ENCODE data around the gene KLHL30. TPM values are rescaled to one million over a fixed set of nuclear protein-coding genes. Genes with fewer than 3 reads are reported as not detected.
A peak's percentile ranks its signal among the peaks of the same experiment; 100 is the strongest.

Gene KLHL30
- total RNA-seq, 1 donor from 2014 or later: 1.2 TPM

DNA sequence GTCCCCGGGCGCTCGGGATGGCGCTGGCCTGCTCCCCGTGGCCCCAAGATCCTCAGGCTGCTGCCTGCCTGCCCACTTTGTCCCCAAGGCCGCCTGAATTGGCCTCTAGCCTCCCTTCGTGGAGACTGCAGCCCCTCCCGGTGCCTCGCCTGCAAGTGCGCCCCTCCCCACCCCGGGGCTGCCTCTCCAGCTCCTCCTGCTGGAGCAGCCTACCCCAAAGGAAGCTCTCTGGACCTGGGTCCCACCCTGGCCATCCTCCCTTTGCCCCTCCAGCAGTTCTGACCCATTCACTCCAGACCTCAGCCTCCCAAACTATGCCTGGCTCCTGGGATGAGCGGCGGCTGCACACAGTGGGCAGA lies 32.1 kb upstream of the KLHL30 start:
- peak; percentile 83 for DNase-seq (ENCODE audit: extremely low spot score, unreplicated experiment)
- Mint-ChIP-seq H3K4me3 (ENCODE audit: unreplicated experiment) (no peak overlapping the region), H3K27me3 (ENCODE audit: unreplicated experiment) (no peaks in the 10 kb centered on the region), H3K9me3 (ENCODE audit: unreplicated experiment) (no peaks in the 10 kb centered on the region), H3K27ac (ENCODE audit: unreplicated experiment) (no peak overlapping the region), H3K4me1 (ENCODE audit: unreplicated experiment) (peaks cover 11% of the 10 kb centered on the region), H3K36me3 (ENCODE audit: unreplicated experiment) (no peaks in the 10 kb centered on the region)
- TF ChIP-seq, protein P1, sequence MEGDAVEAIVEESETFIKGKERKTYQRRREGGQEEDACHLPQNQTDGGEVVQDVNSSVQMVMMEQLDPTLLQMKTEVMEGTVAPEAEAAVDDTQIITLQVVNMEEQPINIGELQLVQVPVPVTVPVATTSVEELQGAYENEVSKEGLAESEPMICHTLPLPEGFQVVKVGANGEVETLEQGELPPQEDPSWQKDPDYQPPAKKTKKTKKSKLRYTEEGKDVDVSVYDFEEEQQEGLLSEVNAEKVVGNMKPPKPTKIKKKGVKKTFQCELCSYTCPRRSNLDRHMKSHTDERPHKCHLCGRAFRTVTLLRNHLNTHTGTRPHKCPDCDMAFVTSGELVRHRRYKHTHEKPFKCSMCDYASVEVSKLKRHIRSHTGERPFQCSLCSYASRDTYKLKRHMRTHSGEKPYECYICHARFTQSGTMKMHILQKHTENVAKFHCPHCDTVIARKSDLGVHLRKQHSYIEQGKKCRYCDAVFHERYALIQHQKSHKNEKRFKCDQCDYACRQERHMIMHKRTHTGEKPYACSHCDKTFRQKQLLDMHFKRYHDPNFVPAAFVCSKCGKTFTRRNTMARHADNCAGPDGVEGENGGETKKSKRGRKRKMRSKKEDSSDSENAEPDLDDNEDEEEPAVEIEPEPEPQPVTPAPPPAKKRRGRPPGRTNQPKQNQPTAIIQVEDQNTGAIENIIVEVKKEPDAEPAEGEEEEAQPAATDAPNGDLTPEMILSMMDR (IDR thresholded peaks at IDR 0.05): no peak

DNA sequence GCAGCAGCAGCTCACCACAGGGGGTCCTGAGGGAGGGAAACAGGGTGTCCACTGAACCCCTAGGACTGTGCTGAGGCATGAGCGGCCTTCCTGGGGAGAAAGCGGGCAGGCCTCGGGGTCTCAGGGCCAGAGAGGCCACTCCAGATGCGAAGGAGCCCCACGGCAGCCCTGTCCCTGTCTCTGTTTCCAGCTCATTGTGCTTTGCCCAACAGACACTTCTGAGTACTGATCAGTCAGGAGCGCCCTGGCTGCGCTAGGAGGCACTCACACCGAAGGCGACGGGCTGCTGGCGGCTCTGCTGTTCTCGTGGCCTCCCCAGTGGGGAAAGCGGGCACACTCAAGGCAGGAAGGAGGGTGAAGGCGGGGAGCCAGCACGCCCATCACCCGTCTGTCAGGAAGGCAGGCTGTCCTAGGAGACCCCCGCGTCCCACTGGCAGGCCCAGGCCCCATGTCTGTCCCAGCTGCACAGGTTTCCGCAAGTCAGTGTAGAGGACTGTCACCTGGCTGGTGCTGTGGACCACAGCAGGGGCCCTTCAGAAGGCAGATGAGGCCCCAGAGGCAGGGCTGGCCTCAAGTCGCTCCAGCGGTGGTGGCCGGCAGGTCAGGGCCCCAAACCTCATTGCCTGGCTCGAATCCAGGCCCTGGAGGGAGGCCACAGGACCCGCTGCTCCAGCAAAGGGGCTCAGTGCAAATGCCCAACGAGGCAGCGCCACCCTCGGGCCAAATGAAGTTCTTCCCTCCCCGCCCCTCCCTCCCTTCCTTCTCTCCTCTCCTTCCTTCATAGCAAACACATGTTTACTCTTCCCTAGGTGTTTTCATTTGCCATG lies 31.6 kb upstream of the KLHL30 start:
- H3K4me3 Mint-ChIP-seq (ENCODE audit: unreplicated experiment): no peak overlapping the region
- peaks cover under 1% of the 10 kb centered on the region for H3K36me3 Mint-ChIP-seq (ENCODE audit: unreplicated experiment)
- no peaks in the 10 kb centered on the region for H3K27me3 Mint-ChIP-seq (ENCODE audit: unreplicated experiment)
- peak; percentile 81 for DNase-seq (ENCODE audit: extremely low spot score, unreplicated experiment)
- TF ChIP-seq, protein P1 (IDR thresholded peaks at IDR 0.05): peak; percentile 36
- peaks cover 11% of the 10 kb centered on the region for H3K4me1 Mint-ChIP-seq (ENCODE audit: unreplicated experiment)
- H3K9me3 Mint-ChIP-seq (ENCODE audit: unreplicated experiment): peaks cover 2% of the 10 kb centered on the region
- no peak overlapping the region for H3K27ac Mint-ChIP-seq (ENCODE audit: unreplicated experiment)

DNA sequence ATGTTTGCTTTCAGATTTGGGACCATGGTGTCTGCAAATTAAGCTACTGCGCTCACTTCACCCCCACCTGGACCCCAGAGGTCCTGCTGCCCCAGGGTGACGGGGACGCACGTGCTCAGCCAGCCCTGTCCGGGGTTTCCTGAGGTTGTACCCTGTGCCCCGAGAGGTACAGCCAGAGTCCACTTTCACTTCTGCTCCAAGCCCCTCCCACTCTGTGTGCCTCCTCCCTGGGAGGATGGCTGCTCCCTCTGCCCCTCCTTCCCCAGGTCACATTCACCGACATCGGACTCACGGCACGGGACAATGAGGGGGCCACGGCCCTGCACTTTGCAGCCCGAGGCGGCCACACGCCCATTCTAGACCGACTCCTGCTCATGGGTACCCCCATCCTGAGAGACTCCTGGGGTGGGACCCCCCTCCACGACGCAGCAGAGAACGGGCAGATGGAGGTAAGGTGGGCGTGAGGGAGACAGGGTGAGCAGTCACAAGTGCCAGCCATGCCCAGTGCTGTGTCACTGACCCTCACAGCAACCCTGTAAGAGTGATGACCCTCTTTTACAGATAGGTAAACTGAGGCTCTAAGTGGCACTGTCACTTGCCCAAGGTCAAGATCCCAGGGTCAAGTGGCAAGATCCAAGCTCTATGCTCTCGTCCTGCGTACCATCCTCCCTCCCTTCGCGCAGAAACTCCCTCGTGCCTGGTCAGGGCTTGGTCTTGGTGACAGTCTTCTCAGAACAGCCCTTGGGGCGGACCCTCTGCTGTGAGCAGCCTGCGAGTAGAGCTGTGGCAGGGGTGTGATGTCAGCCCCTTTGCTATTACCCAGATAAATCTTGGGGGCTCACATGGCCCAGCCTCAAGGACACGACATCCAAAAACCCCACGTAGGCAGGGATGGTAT lies 30.7 kb upstream of the KLHL30 start:
- H3K27me3 Mint-ChIP-seq (ENCODE audit: unreplicated experiment): peaks cover 1% of the 10 kb centered on the region
- no peak overlapping the region for H3K27ac Mint-ChIP-seq (ENCODE audit: unreplicated experiment)
- TF ChIP-seq, protein P1 (IDR thresholded peaks at IDR 0.05): no peak
- DNase-seq (ENCODE audit: extremely low spot score, unreplicated experiment): peak; percentile 79
- peaks cover 9% of the 10 kb centered on the region for H3K9me3 Mint-ChIP-seq (ENCODE audit: unreplicated experiment)
- no peak overlapping the region for H3K4me3 Mint-ChIP-seq (ENCODE audit: unreplicated experiment)
- H3K36me3 Mint-ChIP-seq (ENCODE audit: unreplicated experiment): peaks cover 3% of the 10 kb centered on the region
- H3K4me1 Mint-ChIP-seq (ENCODE audit: unreplicated experiment): peaks cover 11% of the 10 kb centered on the region

DNA sequence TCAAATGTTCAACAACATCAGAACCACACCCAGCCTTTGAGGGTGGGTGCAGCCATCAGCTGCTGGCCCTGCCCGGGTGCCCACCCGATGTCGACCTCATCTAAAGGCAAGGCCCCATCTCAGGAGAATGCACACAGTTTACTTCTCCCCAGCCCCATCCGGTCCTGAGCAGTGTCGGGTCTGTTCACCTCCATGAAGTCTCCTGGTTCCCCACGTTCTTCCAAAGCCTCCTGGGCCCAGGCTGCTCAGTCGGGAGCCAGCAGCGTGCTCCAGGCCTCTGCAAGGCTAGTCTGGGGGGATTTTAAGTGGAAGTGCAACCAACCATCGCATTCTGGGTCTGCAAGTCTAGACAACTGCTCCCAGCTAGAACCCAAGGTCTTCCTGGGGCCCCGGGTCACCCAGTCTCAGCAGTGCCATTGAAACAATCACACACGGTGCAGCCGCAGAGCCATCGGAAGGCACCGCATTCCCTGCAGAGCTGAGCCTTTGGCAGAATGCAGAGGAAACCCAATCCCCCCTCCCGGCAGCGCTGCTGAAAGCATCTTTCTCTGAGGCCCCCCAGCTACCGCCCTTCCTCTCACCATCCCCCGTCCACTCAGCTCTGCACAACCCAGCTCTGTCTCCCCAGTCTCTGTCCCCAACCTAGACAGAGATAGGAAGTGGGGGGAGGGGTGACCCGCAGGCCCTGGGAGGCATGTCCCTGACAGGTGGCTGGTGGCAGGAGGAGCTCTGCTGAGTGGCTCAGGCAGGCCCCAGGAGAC lies 29.9 kb upstream of the KLHL30 start:
- Mint-ChIP-seq H3K4me3 (ENCODE audit: unreplicated experiment) (no peak overlapping the region), H3K27me3 (ENCODE audit: unreplicated experiment) (peaks cover 3% of the 10 kb centered on the region), H3K36me3 (ENCODE audit: unreplicated experiment) (peaks cover 6% of the 10 kb centered on the region), H3K27ac (ENCODE audit: unreplicated experiment) (no peak overlapping the region), H3K9me3 (ENCODE audit: unreplicated experiment) (peaks cover 16% of the 10 kb centered on the region), H3K4me1 (ENCODE audit: unreplicated experiment) (peaks cover 11% of the 10 kb centered on the region)
- TF ChIP-seq, protein P1 (IDR thresholded peaks at IDR 0.05): no peak
- peak; percentile 75 for DNase-seq (ENCODE audit: extremely low spot score, unreplicated experiment)
